CD14-positive monocyte (primary cell): ENCODE data around the gene FGD4. TPM values are rescaled to one million over a fixed set of nuclear protein-coding genes. Genes with fewer than 3 reads are reported as not detected.

ENCODE experiments used
- DNase-seq, 3 donors: peaks; one replicate each; pipeline ENCODE4 v3.0.0-alpha.2; 2011 to 2022
- H2AFZ ChIP-seq: 2 replicates; pipeline ENCODE4 v1.6.0; 2012; ENCODE audit warnings: mild to moderate bottlenecking, low read depth, low read length, inconsistent platforms; ENCODE audit not compliant: insufficient read depth, poor library complexity, severe bottlenecking
- H3K27ac ChIP-seq, 2 donors: 1 replicate in 1 of 2; 2 replicates in 1 of 2; pipeline ENCODE4 v1.5.1; 2012 to 2013; ENCODE audit warnings: low read length in 2 of 2, control low read depth in 1 of 2, inconsistent platforms in 1 of 2, low read depth in 1 of 2, mild to moderate bottlenecking in 1 of 2
- H3K27me3 ChIP-seq, 2 donors: one replicate each; pipeline versions ENCODE4 v1.6.0 to v1.6.1; 2011 to 2013; ENCODE audit warnings: low read length in 2 of 2; ENCODE audit not compliant: control insufficient read depth in 2 of 2, insufficient read depth in 2 of 2
- H3K36me3 ChIP-seq, 2 donors: replicated peaks in 1 of 2; 1 replicate in 1 of 2; 2 replicates in 1 of 2; pipeline versions ENCODE4 v1.5.1 to v1.6.1; 2012 to 2013; ENCODE audit warnings: low read length in 2 of 2, control low read depth in 1 of 2, inconsistent platforms in 1 of 2, mild to moderate bottlenecking in 1 of 2; ENCODE audit not compliant: insufficient read depth in 2 of 2, control insufficient read depth in 1 of 2
- H3K4me1 ChIP-seq, 2 donors: 1 replicate in 1 of 2; 2 replicates in 1 of 2; pipeline versions ENCODE4 v1.5.1 to v1.6.1; 2012 to 2013; ENCODE audit warnings: low read length in 2 of 2, control low read depth in 1 of 2, inconsistent platforms in 1 of 2, mild to moderate bottlenecking in 1 of 2, moderate library complexity in 1 of 2; ENCODE audit not compliant: insufficient read depth in 2 of 2, control insufficient read depth in 1 of 2
- H3K4me2 ChIP-seq: replicated peaks from 2 replicates; pipeline ENCODE3; 2012; ENCODE audit warnings: low read length, moderate library complexity, mild to moderate bottlenecking; ENCODE audit not compliant: poor library complexity, severe bottlenecking; ENCODE audit errors: extremely low read depth
- H3K4me3 ChIP-seq, 3 experiments: fragments of 200-600 bp in 1 of 3; sonication (generic) in 1 of 3; replicated peaks in 1 of 3; 1 replicate in 2 of 3; 2 replicates in 1 of 3; pipeline ENCODE4 v1.5.1; 2011 to 2013; ENCODE audit warnings: low read length in 3 of 3, mild to moderate bottlenecking in 3 of 3, control low read depth in 2 of 3, low read depth in 2 of 3, inconsistent platforms in 1 of 3, moderate library complexity in 1 of 3
- H3K79me2 ChIP-seq: 2 replicates; pipeline ENCODE4 v1.6.0; 2012; ENCODE audit warnings: mild to moderate bottlenecking, control low read depth, inconsistent platforms, low read length, moderate library complexity; ENCODE audit not compliant: insufficient read depth
- H3K9ac ChIP-seq: 2 replicates; pipeline ENCODE4 v1.6.0; 2017; ENCODE audit warnings: low read length, mild to moderate bottlenecking; ENCODE audit not compliant: insufficient read depth, poor library complexity, severe bottlenecking
- H3K9me3 ChIP-seq, 2 donors: replicated peaks in 1 of 2; 1 replicate in 1 of 2; 2 replicates in 1 of 2; pipeline versions ENCODE4 v1.5.1 to v1.6.1; 2012 to 2013; ENCODE audit warnings: low read length in 2 of 2, control low read depth in 1 of 2; ENCODE audit not compliant: control insufficient read depth in 1 of 2, insufficient read depth in 1 of 2
- H4K20me1 ChIP-seq: 2 replicates; pipeline ENCODE4 v1.6.0; 2012; ENCODE audit warnings: mild to moderate bottlenecking, low read length, control low read depth, moderate library complexity; ENCODE audit not compliant: insufficient read depth
- H3K27ac Mint-ChIP-seq, 7 donors: one replicate each; pipeline ENCODE4 v1.8.0; 2020; ENCODE audit warnings: mild to moderate bottlenecking in 7 of 7, mixed read lengths in 7 of 7, moderate library complexity in 6 of 7, inconsistent platforms in 2 of 7
- H3K27me3 Mint-ChIP-seq, 3 donors: one replicate each; pipeline ENCODE4 v1.8.0; 2021 to 2022; ENCODE audit warnings: low read depth in 3 of 3, mild to moderate bottlenecking in 3 of 3, mixed read lengths in 3 of 3, moderate library complexity in 3 of 3, inconsistent platforms in 1 of 3
- H3K36me3 Mint-ChIP-seq, 2 donors: one replicate each; pipeline ENCODE4 v1.8.0; 2020; ENCODE audit warnings: mixed read lengths in 2 of 2, inconsistent platforms in 1 of 2, mild to moderate bottlenecking in 1 of 2
- H3K4me1 Mint-ChIP-seq: one replicate; pipeline ENCODE4 v1.8.0; 2020; ENCODE audit warnings: mild to moderate bottlenecking, mixed read lengths
- H3K4me3 Mint-ChIP-seq, 2 donors: one replicate each; pipeline ENCODE4 v1.8.0; 2020; ENCODE audit warnings: mild to moderate bottlenecking in 2 of 2, mixed read lengths in 2 of 2, moderate library complexity in 1 of 2
- H3K9me3 Mint-ChIP-seq, 7 donors: one replicate each; pipeline ENCODE4 v1.8.0; 2020 to 2022; ENCODE audit warnings: mixed read lengths in 7 of 7, mild to moderate bottlenecking in 6 of 7, moderate library complexity in 6 of 7, inconsistent platforms in 2 of 7
- WGBS: methylation state at CpG from one replicate; pipeline ENCODE4 v1.1.5; 2013; ENCODE audit warnings: missing lambda C conversion rate; ENCODE audit not compliant: insufficient coverage; 5-methylcytosine and 5-hydroxymethylcytosine counted together
- intact Hi-C, 2 donors: fragments of 100-400 bp; cut with micrococcal nuclease; formaldehyde crosslinking; loops; one replicate each; pipeline versions ENCODE4 v1.15.0 to v1.15.1; 2023
- polyA plus RNA-seq, 3 donors: library from polyadenylated mRNA; depleted of rRNA in 1 of 3; unstranded in 2 of 3; stranded (reverse) in 1 of 3; fragments of 300-500 nt in 2 of 3; fragments of >200 nt in 1 of 3; fragmentation: Illumina TruSeq in 2 of 3; gene quantifications; 1 replicate in 2 of 3; 2 replicates in 1 of 3; pipeline ENCODE4 v1.2.3, GENCODE V29; 2012 to 2021
- small RNA-seq: library from RNA; depleted of rRNA; stranded (forward); fragments of <200 nt; gene quantifications from one replicate; pipeline ENCODE3, GENCODE V24; 2012; ENCODE audit warnings: low read depth; ENCODE audit not compliant: insufficient read length
- TF ChIP-seq, protein P1 (sequence below): fragments of 200-600 bp; IDR thresholded peaks from one replicate; pipeline ENCODE4 v1.8.0; 2022; ENCODE audit warnings: antibody characterized with exemption, mild to moderate bottlenecking

FGD4 gene
- polyA plus RNA-seq, 3 donors, result 5.3 to 34.4 (median 6.0) TPM

DNA sequence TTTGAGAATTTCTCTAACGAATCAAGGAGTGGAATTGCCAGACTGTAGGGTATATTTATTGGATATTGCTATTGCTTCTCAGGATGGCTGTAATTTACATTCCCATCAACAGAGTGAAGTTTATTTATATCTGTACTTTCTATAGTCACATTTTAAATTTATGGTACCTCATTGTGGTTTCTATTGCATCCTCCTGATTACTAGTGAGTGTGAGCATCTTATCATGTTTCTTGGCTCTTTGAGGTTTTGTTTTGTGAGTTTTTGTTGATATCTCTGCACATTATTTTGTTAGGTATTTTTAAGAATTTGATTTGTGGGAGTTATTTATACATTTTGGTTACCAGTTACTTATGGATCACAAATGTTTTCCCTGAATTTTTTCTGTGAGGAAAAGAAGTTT, 293.7 kb downstream of the FGD4 start:
- Mint-ChIP-seq H3K4me3 (no peak overlapping the region), H3K27ac (no peak overlapping the region), H3K27me3 (peaks cover 0 to 1% (median 0%) of the 10 kb centered on the region in 3 donors), H3K4me1 (no peaks in the 10 kb centered on the region), H3K36me3 (peaks cover 15 to 39% of the 10 kb centered on the region in 2 donors), H3K9me3 (peaks cover 3 to 8% (median 5%) of the 10 kb centered on the region in 7 donors)
- Histone ChIP-seq H3K4me2 (no peak overlapping the region), H3K9me3 (peaks cover 0 to 13% of the 10 kb centered on the region in 2 donors), H4K20me1 (peaks cover 69% of the 10 kb centered on the region), H3K4me1 (no peaks in the 10 kb centered on the region), H3K36me3 (peaks cover 7 to 30% of the 10 kb centered on the region in 2 donors), H3K27me3 (no peaks in the 10 kb centered on the region), H3K79me2 (peaks cover 98% of the 10 kb centered on the region), H3K27ac (no peak overlapping the region), H3K4me3 (no peak overlapping the region), H2AFZ (no peak overlapping the region), H3K9ac (no peak overlapping the region)
- no CpG with 5 or more reads among the region's 1 CpG for WGBS
- TF ChIP-seq, protein P1, sequence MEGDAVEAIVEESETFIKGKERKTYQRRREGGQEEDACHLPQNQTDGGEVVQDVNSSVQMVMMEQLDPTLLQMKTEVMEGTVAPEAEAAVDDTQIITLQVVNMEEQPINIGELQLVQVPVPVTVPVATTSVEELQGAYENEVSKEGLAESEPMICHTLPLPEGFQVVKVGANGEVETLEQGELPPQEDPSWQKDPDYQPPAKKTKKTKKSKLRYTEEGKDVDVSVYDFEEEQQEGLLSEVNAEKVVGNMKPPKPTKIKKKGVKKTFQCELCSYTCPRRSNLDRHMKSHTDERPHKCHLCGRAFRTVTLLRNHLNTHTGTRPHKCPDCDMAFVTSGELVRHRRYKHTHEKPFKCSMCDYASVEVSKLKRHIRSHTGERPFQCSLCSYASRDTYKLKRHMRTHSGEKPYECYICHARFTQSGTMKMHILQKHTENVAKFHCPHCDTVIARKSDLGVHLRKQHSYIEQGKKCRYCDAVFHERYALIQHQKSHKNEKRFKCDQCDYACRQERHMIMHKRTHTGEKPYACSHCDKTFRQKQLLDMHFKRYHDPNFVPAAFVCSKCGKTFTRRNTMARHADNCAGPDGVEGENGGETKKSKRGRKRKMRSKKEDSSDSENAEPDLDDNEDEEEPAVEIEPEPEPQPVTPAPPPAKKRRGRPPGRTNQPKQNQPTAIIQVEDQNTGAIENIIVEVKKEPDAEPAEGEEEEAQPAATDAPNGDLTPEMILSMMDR, result no peak
- intact Hi-C loops, result no loop called here
- no peak for DNase-seq

Small RNA genes lying within 50 kb of the gene (small RNA-seq; reads per million reads assigned to genes)
- gene RF00019, result not detected
- not detected for gene RNU6-494P
